ENCODE results near the gene ARHGAP36. TPM values are rescaled to one million over a fixed set of nuclear protein-coding genes. Genes with fewer than 3 reads are reported as not detected.

The ARHGAP36 gene
- total and polyA plus RNA-seq, 9 of the 15 experiments (the other 6 are each of a cell fraction or from before 2014, with no cell fraction given): not detected

- TF ChIP-seq, protein P1, sequence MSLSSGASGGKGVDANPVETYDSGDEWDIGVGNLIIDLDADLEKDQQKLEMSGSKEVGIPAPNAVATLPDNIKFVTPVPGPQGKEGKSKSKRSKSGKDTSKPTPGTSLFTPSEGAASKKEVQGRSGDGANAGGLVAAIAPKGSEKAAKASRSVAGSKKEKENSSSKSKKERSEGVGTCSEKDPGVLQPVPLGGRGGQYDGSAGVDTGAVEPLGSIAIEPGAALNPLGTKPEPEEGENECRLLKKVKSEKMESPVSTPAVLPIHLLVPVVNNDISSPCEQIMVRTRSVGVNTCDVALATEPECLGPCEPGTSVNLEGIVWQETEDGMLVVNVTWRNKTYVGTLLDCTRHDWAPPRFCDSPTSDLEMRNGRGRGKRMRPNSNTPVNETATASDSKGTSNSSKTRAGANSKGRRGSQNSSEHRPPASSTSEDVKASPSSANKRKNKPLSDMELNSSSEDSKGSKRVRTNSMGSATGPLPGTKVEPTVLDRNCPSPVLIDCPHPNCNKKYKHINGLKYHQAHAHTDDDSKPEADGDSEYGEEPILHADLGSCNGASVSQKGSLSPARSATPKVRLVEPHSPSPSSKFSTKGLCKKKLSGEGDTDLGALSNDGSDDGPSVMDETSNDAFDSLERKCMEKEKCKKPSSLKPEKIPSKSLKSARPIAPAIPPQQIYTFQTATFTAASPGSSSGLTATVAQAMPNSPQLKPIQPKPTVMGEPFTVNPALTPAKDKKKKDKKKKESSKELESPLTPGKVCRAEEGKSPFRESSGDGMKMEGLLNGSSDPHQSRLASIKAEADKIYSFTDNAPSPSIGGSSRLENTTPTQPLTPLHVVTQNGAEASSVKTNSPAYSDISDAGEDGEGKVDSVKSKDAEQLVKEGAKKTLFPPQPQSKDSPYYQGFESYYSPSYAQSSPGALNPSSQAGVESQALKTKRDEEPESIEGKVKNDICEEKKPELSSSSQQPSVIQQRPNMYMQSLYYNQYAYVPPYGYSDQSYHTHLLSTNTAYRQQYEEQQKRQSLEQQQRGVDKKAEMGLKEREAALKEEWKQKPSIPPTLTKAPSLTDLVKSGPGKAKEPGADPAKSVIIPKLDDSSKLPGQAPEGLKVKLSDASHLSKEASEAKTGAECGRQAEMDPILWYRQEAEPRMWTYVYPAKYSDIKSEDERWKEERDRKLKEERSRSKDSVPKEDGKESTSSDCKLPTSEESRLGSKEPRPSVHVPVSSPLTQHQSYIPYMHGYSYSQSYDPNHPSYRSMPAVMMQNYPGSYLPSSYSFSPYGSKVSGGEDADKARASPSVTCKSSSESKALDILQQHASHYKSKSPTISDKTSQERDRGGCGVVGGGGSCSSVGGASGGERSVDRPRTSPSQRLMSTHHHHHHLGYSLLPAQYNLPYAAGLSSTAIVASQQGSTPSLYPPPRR (CRISPR knock-in tag; IDR thresholded peaks at IDR 0.05; ENCODE audit: borderline replicate concordance): no peak
- TF ChIP-seq DIDO1 (tag; IDR thresholded peaks at IDR 0.05; ENCODE audit: low read depth) (no peak), ZNF184 (CRISPR knock-in tag; IDR thresholded peaks at IDR 0.05) (no peak), ZNF324 (CRISPR knock-in tag; IDR thresholded peaks at IDR 0.05) (no peak), PRDM10 (IDR thresholded peaks at IDR 0.05; ENCODE audit: partially characterized antibody) (no peak), KLF6 (CRISPR knock-in tag; IDR thresholded peaks at IDR 0.05; ENCODE audit: borderline replicate concordance) (no peak), ZNF436 (CRISPR knock-in tag; IDR thresholded peaks at IDR 0.05) (no peak), KAT2B (IDR thresholded peaks at IDR 0.05; ENCODE audit: low read depth, low read length) (no peak), NFIX (CRISPR knock-in tag; IDR thresholded peaks at IDR 0.05; ENCODE audit: low read depth) (peak; percentile 78), TAF9B (IDR thresholded peaks at IDR 0.05; ENCODE audit: partially characterized antibody) (no peak), PYGO2 (tag; IDR thresholded peaks at IDR 0.05) (no peak), ZNF79 (CRISPR knock-in tag; IDR thresholded peaks at IDR 0.05; ENCODE audit: low read depth) (no peak), GATAD2A (IDR thresholded peaks at IDR 0.05) (no peak), FOXA3 (CRISPR knock-in tag; conservative IDR thresholded peaks at IDR 0.05 in 1 of 2, IDR thresholded peaks at IDR 0.05 in 1 of 2) (no peak), SETDB1 (IDR thresholded peaks at IDR 0.05; ENCODE audit: low read length) (no peak)
These were observed 78.6 kb downstream of the ARHGAP36 start (continued) for GRCh38 chrX:131136776-131137175.

All from K562 (cell line).